H1 (cell line): Measurements from ENCODE around the gene ZBTB47. TPM values are rescaled to one million over a fixed set of nuclear protein-coding genes. Genes with fewer than 3 reads are reported as not detected.

Source experiments
- CTCF ChIA-PET: fragments of 300-600 bp; sonication (Branson Sonifier 250); formaldehyde crosslinking; loops from one replicate; lab custom pipeline; 2021; ENCODE audit not compliant: partially characterized antibody; lab: Charles Lee
- POLR2A ChIA-PET: fragments of 300-600 bp; sonication (Branson Sonifier 250); formaldehyde crosslinking; loops from one replicate; lab custom pipeline; 2021; ENCODE audit warnings: inconsistent platforms; ENCODE audit not compliant: partially characterized antibody; lab: Charles Lee
- DNase-seq, 2 experiments: peaks; one replicate each; pipeline versions ENCODE4 v3.0.0 to v3.0.0-alpha.2; 2010 to 2022; ENCODE audit warnings: low spot score in 2 of 2, low read depth in 1 of 2, mixed read lengths in 1 of 2
- FAIRE-seq: peaks from 2 replicates; lab custom pipeline; 2011; peaks lifted over from hg19 to GRCh38; lab: Jason Lieb, UNC
- H2AFZ ChIP-seq: 2 replicates; pipeline ENCODE4 v1.8.1; 2012; ENCODE audit warnings: low read length, inconsistent platforms
- H2AK5ac ChIP-seq: 2 replicates; pipeline ENCODE4 v1.6.1; 2013; ENCODE audit warnings: low read depth, low read length
- H2BK120ac ChIP-seq: replicated peaks from 2 replicates; pipeline ENCODE3; 2013; ENCODE audit warnings: low read depth, low read length, inconsistent platforms
- H2BK12ac ChIP-seq: 2 replicates; pipeline ENCODE4 v1.6.1; 2013; ENCODE audit warnings: low read depth, low read length
- H2BK15ac ChIP-seq: 2 replicates; pipeline ENCODE4 v1.6.1; 2013; ENCODE audit warnings: low read length
- H2BK20ac ChIP-seq: 2 replicates; pipeline ENCODE4 v1.6.1; 2013; ENCODE audit warnings: low read length
- H2BK5ac ChIP-seq: 2 replicates; pipeline ENCODE4 v1.6.1; 2013; ENCODE audit warnings: low read depth, low read length
- H3K14ac ChIP-seq: 2 replicates; pipeline ENCODE4 v1.6.1; 2013; ENCODE audit warnings: inconsistent platforms; ENCODE audit not compliant: insufficient read length
- H3K18ac ChIP-seq: 2 replicates; pipeline ENCODE4 v1.6.1; 2013; ENCODE audit warnings: low read length; ENCODE audit errors: extremely low read depth
- H3K23ac ChIP-seq: 2 replicates; pipeline ENCODE4 v1.6.1; 2013; ENCODE audit warnings: inconsistent platforms; ENCODE audit not compliant: insufficient read length
- H3K23me2 ChIP-seq: 2 replicates; pipeline ENCODE4 v1.6.1; 2013; ENCODE audit warnings: low read depth, low read length
- H3K27ac ChIP-seq: 2 replicates; pipeline ENCODE4 v1.6.1; 2011; ENCODE audit warnings: low read depth, low read length, inconsistent platforms
- H3K27me3 ChIP-seq, 4 experiments: replicated peaks in 1 of 4; 1 replicate in 1 of 4; 2 replicates in 3 of 4; pipeline versions ENCODE4 v1.6.1 to v1.8.1; 2011 to 2013; ENCODE audit warnings: low read length in 3 of 4, mild to moderate bottlenecking in 3 of 4, inconsistent platforms in 2 of 4, mixed read lengths in 2 of 4, moderate library complexity in 1 of 4; ENCODE audit not compliant: control insufficient read depth in 3 of 4, insufficient read depth in 3 of 4; ENCODE audit errors: extremely low read depth in 1 of 4
- H3K36me3 ChIP-seq, 4 experiments: 2 replicates each; pipeline versions ENCODE4 v1.6.1 to v1.8.1; 2011 to 2013; ENCODE audit warnings: mild to moderate bottlenecking in 4 of 4, low read length in 3 of 4, moderate library complexity in 2 of 4, control low read depth in 1 of 4, inconsistent platforms in 1 of 4; ENCODE audit not compliant: insufficient read depth in 4 of 4, control insufficient read depth in 2 of 4
- H3K4ac ChIP-seq: replicated peaks from 2 replicates; pipeline ENCODE3; 2013; ENCODE audit warnings: low read length, low read depth, mixed read lengths, inconsistent platforms; ENCODE audit not compliant: insufficient read length
- H3K4me1 ChIP-seq, 4 experiments: replicated peaks in 1 of 4; 1 replicate in 1 of 4; 2 replicates in 3 of 4; pipeline versions ENCODE4 v1.6.1 to v1.8.1; 2011 to 2013; ENCODE audit warnings: low read length in 3 of 4, inconsistent platforms in 2 of 4, mixed read lengths in 1 of 4; ENCODE audit not compliant: insufficient read depth in 4 of 4, control insufficient read depth in 3 of 4
- H3K4me2 ChIP-seq, 2 experiments: 2 replicates each; pipeline versions ENCODE4 v1.6.1 to v1.8.1; 2011 to 2013; ENCODE audit warnings: low read depth in 2 of 2, low read length in 2 of 2, control low read depth in 1 of 2, inconsistent platforms in 1 of 2, mild to moderate bottlenecking in 1 of 2; ENCODE audit not compliant: insufficient read depth in 1 of 2
- H3K4me3 ChIP-seq, 4 experiments: fragments of 200-600, 300-600 bp in 1 of 4; sonication (generic), shearing (Covaris generic), sonication (Bioruptor Twin) in 1 of 4; 2 replicates each; pipeline versions ENCODE4 v1.5.1 to v1.8.1; 2011 to 2016; ENCODE audit warnings: low read length in 4 of 4, low read depth in 3 of 4, control low read depth in 2 of 4, inconsistent platforms in 2 of 4, mild to moderate bottlenecking in 2 of 4, mixed read lengths in 1 of 4, moderate library complexity in 1 of 4; ENCODE audit not compliant: insufficient read depth in 2 of 4; ENCODE audit errors: extremely low read depth in 1 of 4
- H3K56ac ChIP-seq: replicated peaks from 2 replicates; pipeline ENCODE3; 2013; ENCODE audit warnings: low read depth, mild to moderate bottlenecking, mixed read lengths, low read length, inconsistent platforms; ENCODE audit not compliant: insufficient read length
- H3K79me1 ChIP-seq: 2 replicates; pipeline ENCODE4 v1.6.1; 2013; ENCODE audit warnings: low read depth, low read length, control low read depth
- H3K79me2 ChIP-seq, 2 experiments: 2 replicates each; pipeline versions ENCODE4 v1.6.1 to v1.8.1; 2012 to 2013; ENCODE audit warnings: low read length in 2 of 2, mild to moderate bottlenecking in 2 of 2, inconsistent platforms in 1 of 2; ENCODE audit not compliant: insufficient read depth in 2 of 2, control insufficient read depth in 1 of 2
- H3K9ac ChIP-seq, 4 experiments: replicated peaks in 1 of 4; 1 replicate in 1 of 4; 2 replicates in 3 of 4; pipeline versions ENCODE4 v1.6.1 to v1.8.1; 2011 to 2013; ENCODE audit warnings: low read depth in 3 of 4, low read length in 3 of 4, control low read depth in 2 of 4, mild to moderate bottlenecking in 2 of 4, moderate library complexity in 2 of 4, inconsistent platforms in 1 of 4; ENCODE audit errors: extremely low read depth in 1 of 4
- H3K9me3 ChIP-seq, 2 experiments: 2 replicates each; pipeline versions ENCODE4 v1.6.1 to v1.8.1; 2012 to 2013; ENCODE audit warnings: mild to moderate bottlenecking in 2 of 2, moderate library complexity in 2 of 2, control low read depth in 1 of 2, inconsistent platforms in 1 of 2, low read depth in 1 of 2, low read length in 1 of 2, mixed read lengths in 1 of 2; ENCODE audit not compliant: insufficient read depth in 2 of 2
- H4K20me1 ChIP-seq, 2 experiments: replicated peaks in 1 of 2; 2 replicates each; pipeline versions ENCODE3 to v1.8.1; 2011 to 2013; ENCODE audit warnings: inconsistent platforms in 2 of 2, low read length in 2 of 2, mild to moderate bottlenecking in 1 of 2; ENCODE audit not compliant: insufficient read depth in 2 of 2, control insufficient read depth in 1 of 2
- H4K5ac ChIP-seq: 2 replicates; pipeline ENCODE4 v1.6.1; 2013; ENCODE audit warnings: low read length, low read depth, mixed read lengths, inconsistent platforms; ENCODE audit not compliant: insufficient read length
- H4K8ac ChIP-seq: 2 replicates; pipeline ENCODE4 v1.8.0; 2013; ENCODE audit warnings: mild to moderate bottlenecking, moderate library complexity, low read length, inconsistent platforms; ENCODE audit not compliant: insufficient read depth; ENCODE audit errors: extremely low read depth
- H4K91ac ChIP-seq: replicated peaks from 2 replicates; pipeline ENCODE3; 2013; ENCODE audit warnings: low read length, mixed read lengths, inconsistent platforms; ENCODE audit not compliant: insufficient read length
- CHD2 ChIP-seq: IDR thresholded peaks from 2 replicates; pipeline ENCODE4 v1.6.1; 2012; ENCODE audit warnings: low read length, improper control_type of control experiment
- KDM5A ChIP-seq: fragments of 200-600 bp; IDR thresholded peaks from 2 replicates; pipeline ENCODE4 v1.7.1; 2012; ENCODE audit warnings: mild to moderate bottlenecking, low read length, inconsistent platforms, mixed read lengths
- POU5F1 ChIP-seq: IDR thresholded peaks from 2 replicates; pipeline ENCODE4 v1.6.1; 2011; ENCODE audit warnings: low read depth, mild to moderate bottlenecking, low read length, moderate library complexity
- SIRT6 ChIP-seq: IDR thresholded peaks from one replicate; pipeline ENCODE4 v1.7.1; 2012; ENCODE audit warnings: low read length, inconsistent platforms
- SP1 ChIP-seq: IDR thresholded peaks from 2 replicates; pipeline ENCODE4 v1.6.1; 2011; ENCODE audit warnings: low read depth, low read length
- WGBS, 2 experiments: shearing (Covaris generic) in 1 of 2; methylation state at CpG; one replicate each; pipeline versions ENCODE4 v1.1.6 to v1.1.7; 2013 to 2015; ENCODE audit warnings: low lambda C conversion rate in 2 of 2, mixed read lengths in 2 of 2, inconsistent platforms in 1 of 2, low coverage in 1 of 2, missing lambda C conversion rate in 1 of 2; ENCODE audit not compliant: insufficient replicate concordance in 2 of 2, insufficient coverage in 1 of 2, insufficient read length in 1 of 2; ENCODE audit errors: extremely low coverage in 1 of 2, missing lambda C conversion rate in 1 of 2; 5-methylcytosine and 5-hydroxymethylcytosine counted together
- polyA plus RNA-seq, 7 experiments: library from polyadenylated mRNA; depleted of rRNA in 3 of 7; stranded (reverse) in 5 of 7; unstranded in 2 of 7; fragments of >200 nt in 5 of 7; fragments of 200-250 nt in 2 of 7; gene quantifications; 1 replicate in 5 of 7; 2 replicates in 1 of 7; 4 replicates in 1 of 7; pipeline versions ENCODE4 v1.2.1 to v1.2.3, GENCODE V29; 2011 to 2013; ENCODE audit warnings: missing spikeins in 2 of 7, mixed read lengths in 2 of 7
- total RNA-seq: library from RNA; stranded (reverse); fragmentation: NEBNext Ultra II Directional; extraction: Animal tissue kit (Norgen Biotek cat#: 25700); gene quantifications from 2 replicates; pipeline ENCODE4 v1.2.1, GENCODE V29; 2021

ZBTB47 gene
- total and polyA plus RNA-seq, 2 of the 8 experiments (the other 6 are each of a cell fraction or from before 2014, with no cell fraction given): 2.8 to 4.1 TPM

- no peak overlapping the region for H3K27ac ChIP-seq
- peaks cover 0 to 2% of the 10 kb centered on the region in 2 experiments for H4K20me1 ChIP-seq
- peak overlapping the region; percentile 60; the same call in 1 of the 2 replicates for H2BK12ac ChIP-seq
- H2BK20ac ChIP-seq: no peak overlapping the region
- no peaks in the 10 kb centered on the region for H3K79me1 ChIP-seq
- H3K23me2 ChIP-seq: no peaks in the 10 kb centered on the region; the same call in 1 of the 2 replicates
- no peak overlapping the region for H3K23ac ChIP-seq
- no peaks in the 10 kb centered on the region for H3K36me3 ChIP-seq
- H3K14ac ChIP-seq: no peak overlapping the region
- no peak overlapping the region for H4K5ac ChIP-seq
- H4K8ac ChIP-seq: no peak overlapping the region
- H3K56ac ChIP-seq: no peak overlapping the region
- 85% methylated on average over 7 of the region's 7 CpGs; no CpG with 5 or more reads in 1 of the 2 experiments for WGBS, 2 experiments
- H3K4ac ChIP-seq: no peak overlapping the region
- H2BK15ac ChIP-seq: peak overlapping the region; percentile 72; the same call in 1 of the 2 replicates
- H2BK5ac ChIP-seq: no peak overlapping the region
- POLR2A ChIA-PET: interaction anchor here (3.0 kb wide), 1 partner anchor 8 kb away, joined by 9 read pairs; no protein-coding TSS in a partner anchor
- no peak overlapping the region for H3K18ac ChIP-seq
- CTCF ChIA-PET: interaction anchor here (1.0 to 11.4 kb wide), 4 partner anchors 20 to 45 kb away, joined by 4 to 53 read pairs (median 4); no protein-coding TSS in a partner anchor
- H3K27me3 ChIP-seq: no peaks in the 10 kb centered on the region; a peak in 1 of 7 replicates
- H3K4me2 ChIP-seq: no peak overlapping the region
- no peak overlapping the region for H3K4me3 ChIP-seq
- 0 out of 2 replicates have a peak overlapping the region, but pooled peaks have one; percentile 75 for H2AK5ac ChIP-seq
- DNase-seq (peak in 1 of 2 experiments; percentile 35), FAIRE-seq (no peak)
- peaks cover 0 to 12% (median 0%) of the 10 kb centered on the region in 4 experiments; a peak in 3 of 7 replicates for H3K4me1 ChIP-seq
- TF ChIP-seq SIRT6 (no peak), POU5F1 (no peak), CHD2 (no peak), SP1 (no peak), KDM5A (no peak)
- H4K91ac ChIP-seq: no peak overlapping the region
- no peaks in the 10 kb centered on the region for H3K9me3 ChIP-seq
- no peak overlapping the region for H3K9ac ChIP-seq
- no peak overlapping the region for H2BK120ac ChIP-seq
- H2AFZ ChIP-seq: no peak overlapping the region
- no peaks in the 10 kb centered on the region for H3K79me2 ChIP-seq
Observed at GRCh38 chr3:42705058-42705767, 51.7 kb downstream of the ZBTB47 start.
